ENCODE data around the gene FLNB.

The FLNB gene

DNA sequence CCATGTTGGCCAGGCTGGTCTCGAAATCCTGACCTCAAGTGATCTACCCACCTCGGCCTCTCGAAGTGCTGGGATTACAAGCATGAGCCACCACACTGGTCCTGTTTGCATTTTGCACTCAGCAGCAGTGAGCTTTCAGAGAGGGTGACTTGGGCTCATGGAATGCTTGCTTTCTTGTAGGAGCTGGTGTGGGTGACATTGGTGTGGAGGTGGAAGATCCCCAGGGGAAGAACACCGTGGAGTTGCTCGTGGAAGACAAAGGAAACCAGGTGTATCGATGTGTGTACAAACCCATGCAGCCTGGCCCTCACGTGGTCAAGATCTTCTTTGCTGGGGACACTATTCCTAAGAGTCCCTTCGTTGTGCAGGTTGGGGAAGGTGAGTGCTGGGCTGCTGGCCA is 90.3 kb downstream of the FLNB start:
- no peak for DNase-seq
- Mint-ChIP-seq H3K9me3 (no peaks in the 10 kb centered on the region), H3K27me3 (ENCODE audit: low read depth, poor library complexity) (no peaks in the 10 kb centered on the region), H3K4me1 (peaks cover 13% of the 10 kb centered on the region), H3K27ac (peak overlapping the region; percentile 40), H3K4me3 (no peak overlapping the region), H3K36me3 (ENCODE audit: low read depth) (peaks cover 79% of the 10 kb centered on the region)
- no peak for TF ChIP-seq CTCF (IDR thresholded peaks at IDR 0.05)

- no peak for TF ChIP-seq CTCF (IDR thresholded peaks at IDR 0.05)
- Mint-ChIP-seq H3K36me3 (ENCODE audit: low read depth) (peaks cover 87% of the 10 kb centered on the region), H3K27me3 (ENCODE audit: low read depth, poor library complexity) (no peaks in the 10 kb centered on the region), H3K27ac (no peak overlapping the region), H3K9me3 (no peaks in the 10 kb centered on the region), H3K4me1 (peaks cover 27% of the 10 kb centered on the region), H3K4me3 (no peak overlapping the region)
- no peak for DNase-seq
Observed at GRCh38 chr3:58099865-58100264, 91.6 kb downstream of the FLNB start.

DNA sequence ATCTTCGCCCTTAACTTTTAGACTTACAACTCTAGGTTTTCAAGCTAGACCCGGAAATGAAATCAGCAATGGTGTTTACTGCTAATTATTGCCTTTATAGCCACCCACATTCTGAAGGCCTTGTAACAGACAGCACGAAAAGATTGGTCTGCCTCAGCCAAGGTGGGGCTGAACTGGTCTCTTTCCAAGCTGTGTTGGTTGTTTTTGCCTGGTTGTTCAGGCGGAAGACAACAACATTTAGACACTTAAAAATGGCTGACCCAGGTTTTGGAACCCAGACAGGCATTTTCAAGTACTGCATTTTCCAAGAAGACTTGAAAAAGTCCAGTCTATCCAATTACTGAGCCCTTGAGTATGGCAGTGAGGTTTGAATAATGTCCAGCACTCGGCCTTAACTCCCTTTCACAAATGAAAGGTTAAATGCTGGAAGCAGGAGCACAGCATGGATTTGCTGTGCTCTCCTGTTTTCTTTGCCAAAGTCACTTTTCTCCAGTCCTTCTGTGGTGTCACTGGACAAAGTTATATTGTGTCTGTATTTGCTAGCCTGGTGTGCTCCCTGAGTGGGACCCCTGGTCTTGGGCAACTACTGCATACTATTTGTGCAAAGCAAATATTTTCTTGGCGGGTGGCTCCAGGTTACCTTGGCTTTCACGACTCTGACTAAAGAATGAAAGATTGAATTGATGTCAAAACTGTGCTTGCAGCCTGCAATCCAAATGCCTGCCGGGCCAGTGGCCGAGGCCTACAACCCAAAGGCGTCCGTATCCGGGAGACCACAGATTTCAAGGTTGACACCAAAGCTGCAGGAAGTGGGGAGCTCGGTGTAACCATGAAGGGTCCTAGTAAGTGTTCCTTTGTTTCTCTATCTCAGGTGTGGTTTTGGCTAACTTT is 93.5 kb downstream of the FLNB start:
- Mint-ChIP-seq H3K4me3 (no peak overlapping the region), H3K27me3 (ENCODE audit: low read depth, poor library complexity) (no peaks in the 10 kb centered on the region), H3K4me1 (peaks cover 28% of the 10 kb centered on the region), H3K9me3 (no peaks in the 10 kb centered on the region), H3K27ac (peak overlapping the region; percentile 80), H3K36me3 (ENCODE audit: low read depth) (peaks cover 94% of the 10 kb centered on the region)
- DNase-seq, result no peak
- TF ChIP-seq CTCF (IDR thresholded peaks at IDR 0.05), result no peak

DNA sequence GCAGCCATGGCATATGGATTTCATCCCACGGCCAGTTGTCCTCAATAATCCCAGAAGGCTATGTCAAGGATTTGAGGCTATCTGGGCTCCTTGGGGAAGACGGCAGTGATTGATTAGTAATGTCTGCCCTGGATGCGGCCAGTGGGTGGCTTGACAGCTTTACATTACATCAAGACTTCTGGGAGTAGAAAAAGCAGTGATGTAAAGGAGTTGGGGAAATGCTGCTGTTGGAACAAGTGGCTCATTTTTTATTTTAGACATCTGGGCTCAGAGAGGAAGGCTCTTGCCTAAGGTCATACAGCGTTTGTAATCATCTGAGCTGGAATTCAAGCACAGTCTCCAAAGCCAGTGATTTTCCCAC is 94.1 kb downstream of the FLNB start:
- H3K9me3 Mint-ChIP-seq, result no peaks in the 10 kb centered on the region

GRCh38 chr3:58102976-58103451 is 94.8 kb downstream of the FLNB start:
- no peak for TF ChIP-seq CTCF (IDR thresholded peaks at IDR 0.05)
- Mint-ChIP-seq H3K36me3 (ENCODE audit: low read depth) (peaks cover 92% of the 10 kb centered on the region), H3K27ac (no peak overlapping the region), H3K27me3 (ENCODE audit: low read depth, poor library complexity) (no peaks in the 10 kb centered on the region), H3K9me3 (no peaks in the 10 kb centered on the region), H3K4me3 (no peak overlapping the region), H3K4me1 (peaks cover 28% of the 10 kb centered on the region)
- no peak for DNase-seq

More for the DNA sequence above, 94.1 kb downstream of the FLNB start:
- peak overlapping the region; percentile 80 for H3K27ac Mint-ChIP-seq
- TF ChIP-seq CTCF (IDR thresholded peaks at IDR 0.05), result no peak
- peaks cover 28% of the 10 kb centered on the region for H3K4me1 Mint-ChIP-seq
- peaks cover 92% of the 10 kb centered on the region for H3K36me3 Mint-ChIP-seq (ENCODE audit: low read depth)
- DNase-seq, result no peak
- no peak overlapping the region for H3K4me3 Mint-ChIP-seq
- no peaks in the 10 kb centered on the region for H3K27me3 Mint-ChIP-seq (ENCODE audit: low read depth, poor library complexity)

DNA sequence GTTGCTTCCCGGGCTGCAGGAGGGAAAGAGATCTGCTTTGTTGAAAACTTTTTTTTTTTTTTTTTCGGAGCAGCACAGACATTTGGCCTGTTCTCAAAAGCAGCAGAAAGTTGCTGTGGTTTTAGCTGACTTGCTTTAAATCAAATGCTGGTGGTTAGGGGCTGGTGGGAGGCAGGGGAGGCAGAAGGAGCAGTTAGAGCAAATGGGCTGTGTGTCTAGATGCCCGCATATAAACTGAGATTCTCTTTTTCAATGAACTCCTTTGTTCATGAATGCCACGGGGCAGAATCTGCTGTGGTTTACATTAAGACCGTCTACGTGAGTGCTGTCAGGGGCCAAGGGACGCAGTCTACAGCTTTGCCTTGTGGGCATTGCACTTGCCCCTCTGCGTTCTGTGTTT is 95.9 kb downstream of the FLNB start:
- peaks cover 95% of the 10 kb centered on the region for H3K36me3 Mint-ChIP-seq (ENCODE audit: low read depth)
- no peaks in the 10 kb centered on the region for H3K9me3 Mint-ChIP-seq
- H3K4me1 Mint-ChIP-seq, result peaks cover 28% of the 10 kb centered on the region
- DNase-seq, result no peak
- no peak overlapping the region for H3K4me3 Mint-ChIP-seq
- H3K27ac Mint-ChIP-seq, result peak overlapping the region; percentile 88
- TF ChIP-seq CTCF (IDR thresholded peaks at IDR 0.05), result no peak
- no peaks in the 10 kb centered on the region for H3K27me3 Mint-ChIP-seq (ENCODE audit: low read depth, poor library complexity)
